ENCODE data around the gene TRUB2.
"Not testable (repeated sequence)": the region's sequence is repeated elsewhere in the genome, so short reads cannot be mapped to it uniquely, and the experiment has no call there.

Gene TRUB2

GRCh38 chr9:128298535-128299482 lies 23.4 kb downstream of the TRUB2 start:
- no peak for DNase-seq (ENCODE audit: low read depth)

GRCh38 chr9:128297221-128297773 lies 24.9 kb downstream of the TRUB2 start:
- no peak for DNase-seq (ENCODE audit: low read depth)

GRCh38 chr9:128296340-128297220 lies 25.7 kb downstream of the TRUB2 start:
- no peak for DNase-seq (ENCODE audit: low read depth)

GRCh38 chr9:128294142-128294541 lies 28.1 kb downstream of the TRUB2 start:
- DNase-seq (ENCODE audit: low read depth), result no peak

GRCh38 chr9:128293091-128293490 lies 29.2 kb downstream of the TRUB2 start:
- DNase-seq (ENCODE audit: low read depth), result no peak

GRCh38 chr9:128292009-128292408 lies 30.2 kb downstream of the TRUB2 start:
- no peak for DNase-seq (ENCODE audit: low read depth)

- no peak for DNase-seq (ENCODE audit: low read depth)
Measured at GRCh38 chr9:128288273-128289004, 33.8 kb downstream of the TRUB2 start.

GRCh38 chr9:128286440-128286839 lies 35.8 kb downstream of the TRUB2 start:
- DNase-seq (ENCODE audit: low read depth), result no peak

- no peak for DNase-seq (ENCODE audit: low read depth)
Measured at GRCh38 chr9:128285033-128285784, 37.0 kb downstream of the TRUB2 start.

GRCh38 chr9:128282500-128282899 lies 39.7 kb downstream of the TRUB2 start:
- no peak for DNase-seq (ENCODE audit: low read depth)

GRCh38 chr9:128280084-128280622 lies 42.1 kb downstream of the TRUB2 start:
- no peak for DNase-seq (ENCODE audit: low read depth)

GRCh38 chr9:128279088-128280073 lies 42.9 kb downstream of the TRUB2 start:
- DNase-seq (ENCODE audit: low read depth), result not testable (repeated sequence)

- DNase-seq (ENCODE audit: low read depth), result no peak
Measured at GRCh38 chr9:128276574-128277270, 45.5 kb downstream of the TRUB2 start.

- DNase-seq (ENCODE audit: low read depth), result peak; percentile 100
Measured at GRCh38 chr9:128276008-128276573, 46.2 kb downstream of the TRUB2 start, which contains the start of gene SWI5. SWI5 (plus strand) TSS chr9:128276276.

- no peak for DNase-seq (ENCODE audit: low read depth)
Measured at GRCh38 chr9:128275198-128276007, 46.8 kb downstream of the TRUB2 start, which contains the start of gene GOLGA2. GOLGA2 (minus strand) TSS chr9:128276007; CDS start chr9:128275976, 31 bp downstream.

- DNase-seq (ENCODE audit: low read depth), result no peak
Measured at GRCh38 chr9:128274245-128274644, 48.0 kb downstream of the TRUB2 start.

GRCh38 chr9:128271512-128271911 lies 50.7 kb downstream of the TRUB2 start:
- no peak for DNase-seq (ENCODE audit: low read depth)
